ENCODE data around the gene USP54.

USP54 gene

DNA sequence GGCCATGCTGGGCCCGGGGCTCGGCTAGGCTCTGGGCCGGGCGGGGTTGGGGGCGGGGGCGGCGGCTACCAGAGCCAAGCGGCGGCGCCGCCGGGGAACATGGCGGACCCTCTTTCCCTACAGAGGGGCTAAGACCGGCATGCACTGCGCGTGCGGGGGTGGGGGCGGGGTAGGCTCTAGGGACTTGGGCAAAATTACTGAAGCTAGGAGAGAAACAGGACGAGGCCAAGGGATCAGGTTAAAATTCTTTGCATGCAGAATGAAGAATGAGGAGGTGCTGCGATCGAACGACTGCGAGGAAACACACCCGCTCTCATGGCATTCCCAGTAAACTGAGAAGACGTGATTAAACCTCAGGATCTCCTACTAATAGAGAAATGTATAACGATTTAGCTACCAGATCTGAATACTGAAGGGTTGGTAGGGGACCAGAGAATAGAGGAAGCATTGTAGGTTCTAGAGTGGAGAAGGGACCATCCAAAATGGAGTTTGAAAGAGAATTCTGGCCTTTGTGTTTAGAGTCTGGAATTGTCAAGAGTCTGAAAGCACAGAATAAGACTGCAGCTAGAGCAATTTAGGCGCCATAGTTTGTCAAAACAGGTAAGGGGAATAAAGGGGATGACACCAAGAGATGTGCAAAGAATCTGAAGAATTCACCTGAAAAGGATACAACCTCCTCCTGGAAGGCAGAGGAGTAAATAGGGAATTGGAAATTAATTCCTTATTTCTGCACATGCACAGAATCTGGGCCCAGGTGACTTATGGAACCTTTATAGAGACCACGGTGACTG lies 95.1 kb downstream of the USP54 start, which contains the start of gene PPP3CB (continued):
- TF ChIP-seq, protein P1, sequence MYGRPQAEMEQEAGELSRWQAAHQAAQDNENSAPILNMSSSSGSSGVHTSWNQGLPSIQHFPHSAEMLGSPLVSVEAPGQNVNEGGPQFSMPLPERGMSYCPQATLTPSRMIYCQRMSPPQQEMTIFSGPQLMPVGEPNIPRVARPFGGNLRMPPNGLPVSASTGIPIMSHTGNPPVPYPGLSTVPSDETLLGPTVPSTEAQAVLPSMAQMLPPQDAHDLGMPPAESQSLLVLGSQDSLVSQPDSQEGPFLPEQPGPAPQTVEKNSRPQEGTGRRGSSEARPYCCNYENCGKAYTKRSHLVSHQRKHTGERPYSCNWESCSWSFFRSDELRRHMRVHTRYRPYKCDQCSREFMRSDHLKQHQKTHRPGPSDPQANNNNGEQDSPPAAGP (tag by site-specific recombination; IDR thresholded peaks at IDR 0.05) = peak; percentile 57; the same call in 1 of the 2 replicates
- TF ChIP-seq ZIC2 (tag by site-specific recombination; IDR thresholded peaks at IDR 0.05) = no peak
- TF ChIP-seq GFI1B (tag by site-specific recombination; IDR thresholded peaks at IDR 0.05) = no peak
- TF ChIP-seq, protein P2, sequence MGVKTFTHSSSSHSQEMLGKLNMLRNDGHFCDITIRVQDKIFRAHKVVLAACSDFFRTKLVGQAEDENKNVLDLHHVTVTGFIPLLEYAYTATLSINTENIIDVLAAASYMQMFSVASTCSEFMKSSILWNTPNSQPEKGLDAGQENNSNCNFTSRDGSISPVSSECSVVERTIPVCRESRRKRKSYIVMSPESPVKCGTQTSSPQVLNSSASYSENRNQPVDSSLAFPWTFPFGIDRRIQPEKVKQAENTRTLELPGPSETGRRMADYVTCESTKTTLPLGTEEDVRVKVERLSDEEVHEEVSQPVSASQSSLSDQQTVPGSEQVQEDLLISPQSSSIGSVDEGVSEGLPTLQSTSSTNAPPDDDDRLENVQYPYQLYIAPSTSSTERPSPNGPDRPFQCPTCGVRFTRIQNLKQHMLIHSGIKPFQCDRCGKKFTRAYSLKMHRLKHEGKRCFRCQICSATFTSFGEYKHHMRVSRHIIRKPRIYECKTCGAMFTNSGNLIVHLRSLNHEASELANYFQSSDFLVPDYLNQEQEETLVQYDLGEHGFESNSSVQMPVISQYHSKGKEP (tag by site-specific recombination; IDR thresholded peaks at IDR 0.05) = peak; percentile 61; the same call in 1 of the 2 replicates
- TF ChIP-seq, protein P3, sequence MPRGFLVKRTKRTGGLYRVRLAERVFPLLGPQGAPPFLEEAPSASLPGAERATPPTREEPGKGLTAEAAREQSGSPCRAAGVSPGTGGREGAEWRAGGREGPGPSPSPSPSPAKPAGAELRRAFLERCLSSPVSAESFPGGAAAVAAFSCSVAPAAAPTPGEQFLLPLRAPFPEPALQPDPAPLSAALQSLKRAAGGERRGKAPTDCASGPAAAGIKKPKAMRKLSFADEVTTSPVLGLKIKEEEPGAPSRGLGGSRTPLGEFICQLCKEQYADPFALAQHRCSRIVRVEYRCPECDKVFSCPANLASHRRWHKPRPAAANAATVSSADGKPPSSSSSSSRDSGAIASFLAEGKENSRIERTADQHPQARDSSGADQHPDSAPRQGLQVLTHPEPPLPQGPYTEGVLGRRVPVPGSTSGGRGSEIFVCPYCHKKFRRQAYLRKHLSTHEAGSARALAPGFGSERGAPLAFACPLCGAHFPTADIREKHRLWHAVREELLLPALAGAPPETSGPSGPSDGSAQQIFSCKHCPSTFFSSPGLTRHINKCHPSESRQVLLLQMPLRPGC (tag by site-specific recombination; IDR thresholded peaks at IDR 0.05) = no peak
- TF ChIP-seq ZFP37 (tag by site-specific recombination; IDR thresholded peaks at IDR 0.05) = peak; percentile 52; the same call in 1 of the 2 replicates
- TF ChIP-seq, protein P4, sequence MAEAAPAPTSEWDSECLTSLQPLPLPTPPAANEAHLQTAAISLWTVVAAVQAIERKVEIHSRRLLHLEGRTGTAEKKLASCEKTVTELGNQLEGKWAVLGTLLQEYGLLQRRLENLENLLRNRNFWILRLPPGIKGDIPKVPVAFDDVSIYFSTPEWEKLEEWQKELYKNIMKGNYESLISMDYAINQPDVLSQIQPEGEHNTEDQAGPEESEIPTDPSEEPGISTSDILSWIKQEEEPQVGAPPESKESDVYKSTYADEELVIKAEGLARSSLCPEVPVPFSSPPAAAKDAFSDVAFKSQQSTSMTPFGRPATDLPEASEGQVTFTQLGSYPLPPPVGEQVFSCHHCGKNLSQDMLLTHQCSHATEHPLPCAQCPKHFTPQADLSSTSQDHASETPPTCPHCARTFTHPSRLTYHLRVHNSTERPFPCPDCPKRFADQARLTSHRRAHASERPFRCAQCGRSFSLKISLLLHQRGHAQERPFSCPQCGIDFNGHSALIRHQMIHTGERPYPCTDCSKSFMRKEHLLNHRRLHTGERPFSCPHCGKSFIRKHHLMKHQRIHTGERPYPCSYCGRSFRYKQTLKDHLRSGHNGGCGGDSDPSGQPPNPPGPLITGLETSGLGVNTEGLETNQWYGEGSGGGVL (tag by site-specific recombination; IDR thresholded peaks at IDR 0.05) = no peak
- no peak; the same call in 1 of the 2 replicates for TF ChIP-seq ZNF24 (tag by site-specific recombination; IDR thresholded peaks at IDR 0.05)
- TF ChIP-seq, protein P5, sequence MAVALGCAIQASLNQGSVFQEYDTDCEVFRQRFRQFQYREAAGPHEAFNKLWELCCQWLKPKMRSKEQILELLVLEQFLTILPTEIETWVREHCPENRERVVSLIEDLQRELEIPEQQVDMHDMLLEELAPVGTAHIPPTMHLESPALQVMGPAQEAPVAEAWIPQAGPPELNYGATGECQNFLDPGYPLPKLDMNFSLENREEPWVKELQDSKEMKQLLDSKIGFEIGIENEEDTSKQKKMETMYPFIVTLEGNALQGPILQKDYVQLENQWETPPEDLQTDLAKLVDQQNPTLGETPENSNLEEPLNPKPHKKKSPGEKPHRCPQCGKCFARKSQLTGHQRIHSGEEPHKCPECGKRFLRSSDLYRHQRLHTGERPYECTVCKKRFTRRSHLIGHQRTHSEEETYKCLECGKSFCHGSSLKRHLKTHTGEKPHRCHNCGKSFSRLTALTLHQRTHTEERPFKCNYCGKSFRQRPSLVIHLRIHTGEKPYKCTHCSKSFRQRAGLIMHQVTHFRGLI (tag by site-specific recombination; IDR thresholded peaks at IDR 0.05) = no peak
- no peak for TF ChIP-seq ZNF350 (tag by site-specific recombination; IDR thresholded peaks at IDR 0.05)
- TF ChIP-seq, protein P6, sequence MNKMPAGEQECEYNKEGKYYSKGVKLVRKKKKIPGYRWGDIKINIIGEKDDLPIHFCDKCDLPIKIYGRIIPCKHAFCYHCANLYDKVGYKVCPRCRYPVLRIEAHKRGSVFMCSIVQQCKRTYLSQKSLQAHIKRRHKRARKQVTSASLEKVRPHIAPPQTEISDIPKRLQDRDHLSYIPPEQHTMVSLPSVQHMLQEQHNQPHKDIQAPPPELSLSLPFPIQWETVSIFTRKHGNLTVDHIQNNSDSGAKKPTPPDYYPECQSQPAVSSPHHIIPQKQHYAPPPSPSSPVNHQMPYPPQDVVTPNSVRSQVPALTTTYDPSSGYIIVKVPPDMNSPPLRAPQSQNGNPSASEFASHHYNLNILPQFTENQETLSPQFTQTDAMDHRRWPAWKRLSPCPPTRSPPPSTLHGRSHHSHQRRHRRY (tag by site-specific recombination; IDR thresholded peaks at IDR 0.05) = no peak
- TF ChIP-seq KLF16 (tag by site-specific recombination; IDR thresholded peaks at IDR 0.05) = no peak
- TF ChIP-seq, protein P7, sequence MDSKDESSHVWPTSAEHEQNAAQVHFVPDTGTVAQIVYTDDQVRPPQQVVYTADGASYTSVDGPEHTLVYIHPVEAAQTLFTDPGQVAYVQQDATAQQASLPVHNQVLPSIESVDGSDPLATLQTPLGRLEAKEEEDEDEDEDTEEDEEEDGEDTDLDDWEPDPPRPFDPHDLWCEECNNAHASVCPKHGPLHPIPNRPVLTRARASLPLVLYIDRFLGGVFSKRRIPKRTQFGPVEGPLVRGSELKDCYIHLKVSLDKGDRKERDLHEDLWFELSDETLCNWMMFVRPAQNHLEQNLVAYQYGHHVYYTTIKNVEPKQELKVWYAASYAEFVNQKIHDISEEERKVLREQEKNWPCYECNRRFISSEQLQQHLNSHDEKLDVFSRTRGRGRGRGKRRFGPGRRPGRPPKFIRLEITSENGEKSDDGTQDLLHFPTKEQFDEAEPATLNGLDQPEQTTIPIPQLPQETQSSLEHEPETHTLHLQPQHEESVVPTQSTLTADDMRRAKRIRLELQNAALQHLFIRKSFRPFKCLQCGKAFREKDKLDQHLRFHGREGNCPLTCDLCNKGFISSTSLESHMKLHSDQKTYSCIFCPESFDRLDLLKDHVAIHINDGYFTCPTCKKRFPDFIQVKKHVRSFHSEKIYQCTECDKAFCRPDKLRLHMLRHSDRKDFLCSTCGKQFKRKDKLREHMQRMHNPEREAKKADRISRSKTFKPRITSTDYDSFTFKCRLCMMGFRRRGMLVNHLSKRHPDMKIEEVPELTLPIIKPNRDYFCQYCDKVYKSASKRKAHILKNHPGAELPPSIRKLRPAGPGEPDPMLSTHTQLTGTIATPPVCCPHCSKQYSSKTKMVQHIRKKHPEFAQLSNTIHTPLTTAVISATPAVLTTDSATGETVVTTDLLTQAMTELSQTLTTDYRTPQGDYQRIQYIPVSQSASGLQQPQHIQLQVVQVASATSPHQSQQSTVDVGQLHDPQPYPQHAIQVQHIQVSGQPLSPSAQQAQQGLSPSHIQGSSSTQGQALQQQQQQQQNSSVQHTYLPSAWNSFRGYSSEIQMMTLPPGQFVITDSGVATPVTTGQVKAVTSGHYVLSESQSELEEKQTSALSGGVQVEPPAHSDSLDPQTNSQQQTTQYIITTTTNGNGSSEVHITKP (tag by site-specific recombination; IDR thresholded peaks at IDR 0.05) = peak; percentile 10; the same call in 1 of the 2 replicates
- TF ChIP-seq ZXDB (tag by site-specific recombination; IDR thresholded peaks at IDR 0.05) = no peak
- TF ChIP-seq ZNF530 (tag by site-specific recombination; IDR thresholded peaks at IDR 0.05; ENCODE audit: low read depth) = no peak
- TF ChIP-seq, protein P8, sequence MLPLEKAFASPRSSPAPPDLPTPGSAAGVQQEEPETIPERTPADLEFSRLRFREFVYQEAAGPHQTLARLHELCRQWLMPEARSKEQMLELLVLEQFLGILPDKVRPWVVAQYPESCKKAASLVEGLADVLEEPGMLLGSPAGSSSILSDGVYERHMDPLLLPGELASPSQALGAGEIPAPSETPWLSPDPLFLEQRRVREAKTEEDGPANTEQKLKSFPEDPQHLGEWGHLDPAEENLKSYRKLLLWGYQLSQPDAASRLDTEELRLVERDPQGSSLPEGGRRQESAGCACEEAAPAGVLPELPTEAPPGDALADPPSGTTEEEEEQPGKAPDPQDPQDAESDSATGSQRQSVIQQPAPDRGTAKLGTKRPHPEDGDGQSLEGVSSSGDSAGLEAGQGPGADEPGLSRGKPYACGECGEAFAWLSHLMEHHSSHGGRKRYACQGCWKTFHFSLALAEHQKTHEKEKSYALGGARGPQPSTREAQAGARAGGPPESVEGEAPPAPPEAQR (tag by site-specific recombination; IDR thresholded peaks at IDR 0.05) = no peak
- TF ChIP-seq YY2 (tag by site-specific recombination; IDR thresholded peaks at IDR 0.05) = peak; percentile 61
- TF ChIP-seq, protein P9, sequence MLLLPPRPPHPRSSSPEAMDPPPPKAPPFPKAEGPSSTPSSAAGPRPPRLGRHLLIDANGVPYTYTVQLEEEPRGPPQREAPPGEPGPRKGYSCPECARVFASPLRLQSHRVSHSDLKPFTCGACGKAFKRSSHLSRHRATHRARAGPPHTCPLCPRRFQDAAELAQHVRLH (tag by site-specific recombination; IDR thresholded peaks at IDR 0.05) = peak; percentile 89
- TF ChIP-seq ZBTB17 (tag by site-specific recombination; IDR thresholded peaks at IDR 0.05) = peak; percentile 81
- TF ChIP-seq SP7 (tag by site-specific recombination; IDR thresholded peaks at IDR 0.05) = 0 out of 2 replicates have a peak, but pooled peaks have one; percentile 24

Data from HEK293 (cell line).